SK-N-SH (cell line): ENCODE measurements around the gene DGKI. TPM values are rescaled to one million over a fixed set of nuclear protein-coding genes. Genes with fewer than 3 reads are reported as not detected.
A peak's percentile ranks its signal among the peaks of the same experiment; 100 is the strongest.

ENCODE experiments used
- CTCF ChIA-PET: fragments of 300-600, 350-600 bp; formaldehyde crosslinking; extraction: SDS; loops from one replicate; lab custom pipeline; 2021; lab: Yijun Ruan, JAX
- POLR2A ChIA-PET: fragments of 350-600 bp; sonication (Branson Sonifier 250); formaldehyde crosslinking; extraction: SDS; loops from one replicate; lab custom pipeline; 2020; ENCODE audit warnings: antibody characterized with exemption, inconsistent platforms; lab: Yijun Ruan, JAX
- DNase-seq: peaks from one replicate; pipeline ENCODE4 v3.0.0; 2012
- H2AFZ ChIP-seq: fragments of 200-600 bp; sonication (generic); 2 replicates; pipeline ENCODE4 v1.8.1; 2016; ENCODE audit warnings: antibody characterized with exemption, mild to moderate bottlenecking, low read depth
- H3F3A ChIP-seq: fragments of 200-600 bp; sonication (generic); replicated peaks from 2 replicates; pipeline ENCODE3; 2016; ENCODE audit warnings: antibody characterized with exemption, mild to moderate bottlenecking; ENCODE audit not compliant: insufficient read depth
- H3K27ac ChIP-seq, 2 experiments: fragments of 200-500 bp in 1 of 2; fragments of 200-600 bp in 1 of 2; sonication (Bioruptor generic) in 1 of 2; sonication (generic), shearing (Covaris generic) in 1 of 2; 2 replicates each; pipeline versions ENCODE4 v1.5.1 to v1.6.1; 2014 to 2016; ENCODE audit warnings: low read depth in 2 of 2, inconsistent platforms in 1 of 2, low read length in 1 of 2, mild to moderate bottlenecking in 1 of 2, mixed read lengths in 1 of 2
- H3K27me3 ChIP-seq: fragments of 200-600 bp; sonication (generic), shearing (Covaris generic); 2 replicates; pipeline ENCODE4 v1.6.1; 2016; ENCODE audit warnings: mixed run types; ENCODE audit not compliant: insufficient read depth
- H3K36me3 ChIP-seq, 2 experiments: fragments of 200-500 bp in 1 of 2; fragments of 200-600 bp in 1 of 2; sonication (Bioruptor generic) in 1 of 2; sonication (generic) in 1 of 2; replicated peaks in 1 of 2; 2 replicates each; pipeline versions ENCODE3 to v1.5.1; 2014 to 2016; ENCODE audit warnings: low read length in 1 of 2, mild to moderate bottlenecking in 1 of 2; ENCODE audit not compliant: insufficient read depth in 2 of 2, control insufficient read depth in 1 of 2
- H3K4me1 ChIP-seq, 2 experiments: fragments of 200-500 bp in 1 of 2; fragments of 200-600 bp in 1 of 2; sonication (Bioruptor generic) in 1 of 2; sonication (generic), shearing (Covaris generic) in 1 of 2; 2 replicates each; pipeline versions ENCODE4 v1.5.1 to v1.6.1; 2014 to 2016; ENCODE audit warnings: low read depth in 1 of 2, low read length in 1 of 2, mixed run types in 1 of 2; ENCODE audit not compliant: insufficient read depth in 2 of 2, control insufficient read depth in 1 of 2
- H3K4me2 ChIP-seq: fragments of 200-600 bp; sonication (generic), shearing (Covaris generic); 2 replicates; pipeline ENCODE4 v1.6.1; 2017; ENCODE audit warnings: mixed run types
- H3K4me3 ChIP-seq, 2 experiments: fragments of 200-500 bp in 1 of 2; fragments of 200-600 bp in 1 of 2; sonication (Bioruptor generic) in 1 of 2; sonication (generic), shearing (Covaris generic) in 1 of 2; 2 replicates each; pipeline versions ENCODE4 v1.5.1 to v1.8.1; 2014 to 2016; ENCODE audit warnings: low read depth in 2 of 2, inconsistent platforms in 1 of 2, low read length in 1 of 2, mild to moderate bottlenecking in 1 of 2, mixed read lengths in 1 of 2, moderate library complexity in 1 of 2
- H3K79me2 ChIP-seq: fragments of 200-600 bp; sonication (generic); 2 replicates; pipeline ENCODE4 v1.8.1; 2017; ENCODE audit warnings: mild to moderate bottlenecking; ENCODE audit not compliant: insufficient read depth
- H3K9ac ChIP-seq: fragments of 200-600 bp; sonication (generic); 2 replicates; pipeline ENCODE4 v1.6.1; 2017; ENCODE audit warnings: mixed run types
- H3K9me2 ChIP-seq: fragments of 200-600 bp; sonication (generic); 2 replicates; pipeline ENCODE4 v1.6.1; 2017; ENCODE audit warnings: mixed run types
- H3K9me3 ChIP-seq: fragments of 200-600 bp; sonication (generic); 2 replicates; pipeline ENCODE4 v1.6.1; 2017; ENCODE audit warnings: mixed run types, mild to moderate bottlenecking, moderate library complexity
- H4K20me1 ChIP-seq: fragments of 200-600 bp; sonication (generic); 2 replicates; pipeline ENCODE4 v1.6.1; 2017; ENCODE audit warnings: mild to moderate bottlenecking, mixed run types; ENCODE audit not compliant: insufficient read depth
- EP300 ChIP-seq, 2 experiments: IDR thresholded peaks; 2 replicates each; pipeline versions ENCODE4 v1.4.0 to v1.6.1; 2012; ENCODE audit warnings: borderline replicate concordance in 1 of 2, low read depth in 1 of 2, low read length in 1 of 2
- FOXJ3 ChIP-seq: sonication (generic); formaldehyde crosslinking; IDR thresholded peaks from 2 replicates; pipeline ENCODE4 v1.5.1; 2020; ENCODE audit warnings: mild to moderate bottlenecking, missing genetic modification reagents
- GATA2 ChIP-seq: sonication (generic); formaldehyde crosslinking; IDR thresholded peaks from 2 replicates; pipeline ENCODE4 v1.5.0; 2020; ENCODE audit warnings: mild to moderate bottlenecking, missing genetic modification reagents
- JUND ChIP-seq: IDR thresholded peaks from 2 replicates; pipeline ENCODE4 v1.4.0; 2012
- MEF2A ChIP-seq: IDR thresholded peaks from 2 replicates; pipeline ENCODE4 v1.4.0; 2012; ENCODE audit warnings: low read depth, borderline replicate concordance
- MXI1 ChIP-seq: IDR thresholded peaks from 2 replicates; pipeline ENCODE4 v1.6.1; 2012; ENCODE audit warnings: mild to moderate bottlenecking, low read depth, low read length, improper control_type of control experiment
- NFIC ChIP-seq: IDR thresholded peaks from 2 replicates; pipeline ENCODE4 v1.4.0; 2012; ENCODE audit warnings: borderline replicate concordance
- NRF1 ChIP-seq: IDR thresholded peaks from 2 replicates; pipeline ENCODE4 v1.6.1; 2012; ENCODE audit warnings: low read depth, mild to moderate bottlenecking, low read length
- POLR2AphosphoS5 ChIP-seq: IDR thresholded peaks from 2 replicates; pipeline ENCODE4 v1.6.1; 2012; ENCODE audit warnings: low read depth, low read length
- RCOR1 ChIP-seq: fragments of 150-350 bp; IDR thresholded peaks from 2 replicates; pipeline ENCODE4 v1.6.1; 2017; ENCODE audit warnings: antibody characterized with exemption, low read length
- RFX5 ChIP-seq: IDR thresholded peaks from 2 replicates; pipeline ENCODE4 v1.6.1; 2012; ENCODE audit warnings: mild to moderate bottlenecking, improper control_type of control experiment, low read length
- SMC3 ChIP-seq: IDR thresholded peaks from 2 replicates; pipeline ENCODE4 v1.6.1; 2012; ENCODE audit warnings: low read depth, low read length, improper control_type of control experiment
- TAF1 ChIP-seq: IDR thresholded peaks from 2 replicates; pipeline ENCODE4 v1.6.1; 2012; ENCODE audit warnings: low read depth, mild to moderate bottlenecking, low read length, moderate library complexity, borderline replicate concordance
- YY1 ChIP-seq: IDR thresholded peaks from 2 replicates; pipeline ENCODE4 v1.4.0; 2012; ENCODE audit warnings: low read depth, mild to moderate bottlenecking
- WGBS: methylation state at CpG from one replicate; pipeline ENCODE4 v1.1.6; 2017; ENCODE audit warnings: low lambda C conversion rate; 5-methylcytosine and 5-hydroxymethylcytosine counted together
- polyA plus RNA-seq, 3 experiments: library from polyadenylated mRNA; depleted of rRNA; stranded (reverse); fragments of >200 nt; gene quantifications; 2 replicates each; pipeline ENCODE4 v1.2.3, GENCODE V29; 2012
- TF ChIP-seq, protein P1 (sequence below): IDR thresholded peaks from 2 replicates; pipeline ENCODE4 v1.4.0; 2012; ENCODE audit warnings: low read depth, borderline replicate concordance
- TF ChIP-seq, protein P2 (sequence below): IDR thresholded peaks from 2 replicates; pipeline ENCODE4; 2012
- TF ChIP-seq, protein P3 (sequence below): IDR thresholded peaks from 2 replicates; pipeline ENCODE4 v1.6.1; 2012; ENCODE audit warnings: mild to moderate bottlenecking, low read depth, low read length, moderate library complexity
- TF ChIP-seq, protein P4 (sequence below): IDR thresholded peaks from 2 replicates; pipeline ENCODE4 v1.4.0; 2012; ENCODE audit warnings: low read depth, borderline replicate concordance
- TF ChIP-seq, protein P5 (sequence below): fragments of 150-350 bp; IDR thresholded peaks from 2 replicates; pipeline ENCODE4 v1.6.1; 2016; ENCODE audit warnings: mild to moderate bottlenecking, low read depth, low read length

DGKI gene
- polyA plus RNA-seq, 1 of the 3 experiments (the other 2 are of a cell fraction): 1.3 TPM

DNA sequence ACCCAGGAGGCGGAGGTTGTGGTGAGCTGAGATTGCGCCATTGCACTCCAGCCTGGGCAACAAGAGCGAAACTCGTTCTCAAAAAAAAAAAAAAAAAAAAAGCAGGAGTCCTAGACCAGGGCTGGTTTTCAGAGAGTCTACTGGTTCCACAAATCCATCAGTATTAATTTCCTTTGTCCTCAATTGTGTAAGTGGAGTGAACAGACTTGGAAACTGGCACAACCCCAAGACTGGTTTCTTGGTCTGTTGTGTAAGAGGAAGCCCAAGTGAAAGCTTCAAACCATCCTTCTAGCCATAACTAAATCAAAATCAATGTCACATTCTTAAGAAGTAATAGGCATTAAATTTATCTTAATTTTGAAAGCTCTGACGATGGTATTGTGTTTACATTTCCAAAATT lies 213.6 kb downstream of the DGKI start:
- no peak for DNase-seq
- ChIA-PET POLR2A (no interaction called here), CTCF (interaction anchor here (1.2 to 1.8 kb wide), 2 partner anchors 23 to 32 kb away, joined by 3 to 9 read pairs; no protein-coding TSS in a partner anchor)
- Histone ChIP-seq H3K9me2 (no peaks in the 10 kb centered on the region), H3K9me3 (no peaks in the 10 kb centered on the region), H4K20me1 (no peaks in the 10 kb centered on the region), H3K4me1 (peaks cover 0 to 11% of the 10 kb centered on the region in 2 experiments; a peak in 2 of 4 replicates), H2AFZ (no peak overlapping the region), H3K9ac (no peak overlapping the region), H3K27me3 (no peaks in the 10 kb centered on the region), H3K36me3 (no peaks in the 10 kb centered on the region), H3K4me3 (no peak overlapping the region), H3K4me2 (no peak overlapping the region), H3F3A (no peaks in the 10 kb centered on the region), H3K79me2 (no peaks in the 10 kb centered on the region), H3K27ac (no peak overlapping the region)
- TF ChIP-seq POLR2AphosphoS5 (no peak), MEF2A (no peak), YY1 (no peak), GATA2 (no peak), SMC3 (no peak), FOXJ3 (CRISPR knock-in tag) (no peak), EP300 (IDR thresholded peaks at IDR 0.05; ENCODE audit: borderline replicate concordance in 1 of 2, low read depth in 1 of 2, low read length in 1 of 2) (no peak)
- TF ChIP-seq, protein P1, sequence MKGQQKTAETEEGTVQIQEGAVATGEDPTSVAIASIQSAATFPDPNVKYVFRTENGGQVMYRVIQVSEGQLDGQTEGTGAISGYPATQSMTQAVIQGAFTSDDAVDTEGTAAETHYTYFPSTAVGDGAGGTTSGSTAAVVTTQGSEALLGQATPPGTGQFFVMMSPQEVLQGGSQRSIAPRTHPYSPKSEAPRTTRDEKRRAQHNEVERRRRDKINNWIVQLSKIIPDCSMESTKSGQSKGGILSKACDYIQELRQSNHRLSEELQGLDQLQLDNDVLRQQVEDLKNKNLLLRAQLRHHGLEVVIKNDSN: no peak
- TF ChIP-seq, protein P2, sequence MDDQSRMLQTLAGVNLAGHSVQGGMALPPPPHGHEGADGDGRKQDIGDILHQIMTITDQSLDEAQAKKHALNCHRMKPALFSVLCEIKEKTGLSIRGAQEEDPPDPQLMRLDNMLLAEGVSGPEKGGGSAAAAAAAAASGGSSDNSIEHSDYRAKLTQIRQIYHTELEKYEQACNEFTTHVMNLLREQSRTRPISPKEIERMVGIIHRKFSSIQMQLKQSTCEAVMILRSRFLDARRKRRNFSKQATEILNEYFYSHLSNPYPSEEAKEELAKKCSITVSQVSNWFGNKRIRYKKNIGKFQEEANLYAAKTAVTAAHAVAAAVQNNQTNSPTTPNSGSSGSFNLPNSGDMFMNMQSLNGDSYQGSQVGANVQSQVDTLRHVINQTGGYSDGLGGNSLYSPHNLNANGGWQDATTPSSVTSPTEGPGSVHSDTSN: no peak
- 62% methylated on average over 5 of the region's 5 CpGs for whole genome bisulfite sequencing

DNA sequence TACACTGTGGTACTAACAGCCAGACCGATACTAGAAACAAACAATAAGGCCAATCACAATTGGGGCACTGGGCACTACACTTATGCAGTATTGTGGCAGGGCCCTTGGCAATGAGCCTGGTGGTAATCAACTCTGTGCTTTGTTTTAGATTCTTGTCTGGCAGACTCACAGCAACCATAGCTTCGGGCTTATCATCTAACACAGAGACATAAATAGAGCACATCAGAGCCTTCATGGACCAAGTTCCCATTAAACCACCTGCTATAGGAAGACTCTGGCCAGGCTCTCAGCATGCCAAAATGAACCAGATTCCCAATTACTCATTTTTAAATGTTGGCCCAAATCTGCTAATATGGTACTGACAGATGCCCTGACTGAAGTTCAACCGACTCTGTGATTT lies 218.6 kb downstream of the DGKI start:
- WGBS: 25% methylated on average over 3 of the region's 3 CpGs
- Histone ChIP-seq H3F3A (no peaks in the 10 kb centered on the region), H3K4me2 (no peak overlapping the region), H3K79me2 (no peaks in the 10 kb centered on the region), H3K9me2 (no peaks in the 10 kb centered on the region), H4K20me1 (no peaks in the 10 kb centered on the region), H2AFZ (no peak overlapping the region), H3K27me3 (no peaks in the 10 kb centered on the region), H3K9me3 (no peaks in the 10 kb centered on the region), H3K4me1 (peaks cover 0 to 22% of the 10 kb centered on the region in 2 experiments; a peak in 2 of 4 replicates), H3K4me3 (no peak overlapping the region), H3K36me3 (no peaks in the 10 kb centered on the region), H3K27ac (peak overlapping the region in 1 of 2 experiments; percentile 96; a peak in 2 of 4 replicates), H3K9ac (no peak overlapping the region)
- peak; percentile 73 for DNase-seq
- POLR2A ChIA-PET: interaction anchor here (1.0 kb wide), 1 partner anchor 25 kb away, joined by 3 read pairs; no protein-coding TSS in a partner anchor
- CTCF ChIA-PET: interaction anchor here (0.9 to 6.7 kb wide), 9 partner anchors 12 to 1110 kb away, joined by 3 to 55 read pairs (median 5); no protein-coding TSS in a partner anchor
- TF ChIP-seq, protein P3, sequence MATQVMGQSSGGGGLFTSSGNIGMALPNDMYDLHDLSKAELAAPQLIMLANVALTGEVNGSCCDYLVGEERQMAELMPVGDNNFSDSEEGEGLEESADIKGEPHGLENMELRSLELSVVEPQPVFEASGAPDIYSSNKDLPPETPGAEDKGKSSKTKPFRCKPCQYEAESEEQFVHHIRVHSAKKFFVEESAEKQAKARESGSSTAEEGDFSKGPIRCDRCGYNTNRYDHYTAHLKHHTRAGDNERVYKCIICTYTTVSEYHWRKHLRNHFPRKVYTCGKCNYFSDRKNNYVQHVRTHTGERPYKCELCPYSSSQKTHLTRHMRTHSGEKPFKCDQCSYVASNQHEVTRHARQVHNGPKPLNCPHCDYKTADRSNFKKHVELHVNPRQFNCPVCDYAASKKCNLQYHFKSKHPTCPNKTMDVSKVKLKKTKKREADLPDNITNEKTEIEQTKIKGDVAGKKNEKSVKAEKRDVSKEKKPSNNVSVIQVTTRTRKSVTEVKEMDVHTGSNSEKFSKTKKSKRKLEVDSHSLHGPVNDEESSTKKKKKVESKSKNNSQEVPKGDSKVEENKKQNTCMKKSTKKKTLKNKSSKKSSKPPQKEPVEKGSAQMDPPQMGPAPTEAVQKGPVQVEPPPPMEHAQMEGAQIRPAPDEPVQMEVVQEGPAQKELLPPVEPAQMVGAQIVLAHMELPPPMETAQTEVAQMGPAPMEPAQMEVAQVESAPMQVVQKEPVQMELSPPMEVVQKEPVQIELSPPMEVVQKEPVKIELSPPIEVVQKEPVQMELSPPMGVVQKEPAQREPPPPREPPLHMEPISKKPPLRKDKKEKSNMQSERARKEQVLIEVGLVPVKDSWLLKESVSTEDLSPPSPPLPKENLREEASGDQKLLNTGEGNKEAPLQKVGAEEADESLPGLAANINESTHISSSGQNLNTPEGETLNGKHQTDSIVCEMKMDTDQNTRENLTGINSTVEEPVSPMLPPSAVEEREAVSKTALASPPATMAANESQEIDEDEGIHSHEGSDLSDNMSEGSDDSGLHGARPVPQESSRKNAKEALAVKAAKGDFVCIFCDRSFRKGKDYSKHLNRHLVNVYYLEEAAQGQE: no peak
- TF ChIP-seq MXI1 (peak; percentile 49; the same call in 1 of the 2 replicates), JUND (no peak), TAF1 (no peak), NFIC (peak; percentile 61), GATA2 (peak; percentile 95), EP300 (IDR thresholded peaks at IDR 0.05; ENCODE audit: borderline replicate concordance in 1 of 2, low read depth in 1 of 2, low read length in 1 of 2) (peak in 1 of 2 experiments; percentile 92; a peak in 2 of 4 replicates), RFX5 (peak; percentile 29; the same call in 1 of the 2 replicates), NRF1 (no peak), RCOR1 (peak; percentile 89)
- TF ChIP-seq, protein P4, sequence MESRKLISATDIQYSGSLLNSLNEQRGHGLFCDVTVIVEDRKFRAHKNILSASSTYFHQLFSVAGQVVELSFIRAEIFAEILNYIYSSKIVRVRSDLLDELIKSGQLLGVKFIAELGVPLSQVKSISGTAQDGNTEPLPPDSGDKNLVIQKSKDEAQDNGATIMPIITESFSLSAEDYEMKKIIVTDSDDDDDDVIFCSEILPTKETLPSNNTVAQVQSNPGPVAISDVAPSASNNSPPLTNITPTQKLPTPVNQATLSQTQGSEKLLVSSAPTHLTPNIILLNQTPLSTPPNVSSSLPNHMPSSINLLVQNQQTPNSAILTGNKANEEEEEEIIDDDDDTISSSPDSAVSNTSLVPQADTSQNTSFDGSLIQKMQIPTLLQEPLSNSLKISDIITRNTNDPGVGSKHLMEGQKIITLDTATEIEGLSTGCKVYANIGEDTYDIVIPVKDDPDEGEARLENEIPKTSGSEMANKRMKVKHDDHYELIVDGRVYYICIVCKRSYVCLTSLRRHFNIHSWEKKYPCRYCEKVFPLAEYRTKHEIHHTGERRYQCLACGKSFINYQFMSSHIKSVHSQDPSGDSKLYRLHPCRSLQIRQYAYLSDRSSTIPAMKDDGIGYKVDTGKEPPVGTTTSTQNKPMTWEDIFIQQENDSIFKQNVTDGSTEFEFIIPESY: no peak
- TF ChIP-seq, protein P5, sequence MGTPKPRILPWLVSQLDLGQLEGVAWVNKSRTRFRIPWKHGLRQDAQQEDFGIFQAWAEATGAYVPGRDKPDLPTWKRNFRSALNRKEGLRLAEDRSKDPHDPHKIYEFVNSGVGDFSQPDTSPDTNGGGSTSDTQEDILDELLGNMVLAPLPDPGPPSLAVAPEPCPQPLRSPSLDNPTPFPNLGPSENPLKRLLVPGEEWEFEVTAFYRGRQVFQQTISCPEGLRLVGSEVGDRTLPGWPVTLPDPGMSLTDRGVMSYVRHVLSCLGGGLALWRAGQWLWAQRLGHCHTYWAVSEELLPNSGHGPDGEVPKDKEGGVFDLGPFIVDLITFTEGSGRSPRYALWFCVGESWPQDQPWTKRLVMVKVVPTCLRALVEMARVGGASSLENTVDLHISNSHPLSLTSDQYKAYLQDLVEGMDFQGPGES: no peak
